ENCODE results near the gene ACTG1.

DNA sequence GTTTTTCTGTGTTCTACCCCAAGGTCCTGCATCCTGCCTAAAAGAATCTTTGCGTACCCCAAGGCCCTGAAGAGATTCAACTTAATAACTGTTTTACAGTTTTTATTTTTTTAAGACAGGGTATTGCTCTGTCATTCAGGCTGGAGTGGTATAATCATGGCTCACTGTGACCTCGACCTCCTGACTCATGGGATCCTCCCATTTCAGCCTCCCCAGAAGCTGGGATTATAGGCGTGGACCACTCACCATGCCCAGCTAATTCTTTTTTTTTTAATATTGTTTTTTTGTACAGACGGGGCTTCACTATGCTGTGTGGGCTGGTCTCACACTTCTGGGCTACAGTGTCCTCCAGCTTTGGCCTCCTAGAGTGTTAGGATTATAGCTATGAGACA, 48.9 kb upstream of the ACTG1 start:
- TF ChIP-seq, protein P1, sequence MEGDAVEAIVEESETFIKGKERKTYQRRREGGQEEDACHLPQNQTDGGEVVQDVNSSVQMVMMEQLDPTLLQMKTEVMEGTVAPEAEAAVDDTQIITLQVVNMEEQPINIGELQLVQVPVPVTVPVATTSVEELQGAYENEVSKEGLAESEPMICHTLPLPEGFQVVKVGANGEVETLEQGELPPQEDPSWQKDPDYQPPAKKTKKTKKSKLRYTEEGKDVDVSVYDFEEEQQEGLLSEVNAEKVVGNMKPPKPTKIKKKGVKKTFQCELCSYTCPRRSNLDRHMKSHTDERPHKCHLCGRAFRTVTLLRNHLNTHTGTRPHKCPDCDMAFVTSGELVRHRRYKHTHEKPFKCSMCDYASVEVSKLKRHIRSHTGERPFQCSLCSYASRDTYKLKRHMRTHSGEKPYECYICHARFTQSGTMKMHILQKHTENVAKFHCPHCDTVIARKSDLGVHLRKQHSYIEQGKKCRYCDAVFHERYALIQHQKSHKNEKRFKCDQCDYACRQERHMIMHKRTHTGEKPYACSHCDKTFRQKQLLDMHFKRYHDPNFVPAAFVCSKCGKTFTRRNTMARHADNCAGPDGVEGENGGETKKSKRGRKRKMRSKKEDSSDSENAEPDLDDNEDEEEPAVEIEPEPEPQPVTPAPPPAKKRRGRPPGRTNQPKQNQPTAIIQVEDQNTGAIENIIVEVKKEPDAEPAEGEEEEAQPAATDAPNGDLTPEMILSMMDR (IDR thresholded peaks at IDR 0.05), result no peak
- no peak for TF ChIP-seq POLR2A (IDR thresholded peaks at IDR 0.05)

All from Peyer's patch (tissue), 4 donors.